Astrocyte (in vitro differentiated cells and primary cell): Measurements from ENCODE around the gene MYH16. TPM values are rescaled to one million over a fixed set of nuclear protein-coding genes. Genes with fewer than 3 reads are reported as not detected.
"Not testable (repeated sequence)": the region's sequence is repeated elsewhere in the genome, so short reads cannot be mapped to it uniquely, and the experiment has no call there.

Source experiments
- DNase-seq: peaks from one replicate; pipeline ENCODE4 v3.0.0-alpha.2; 2010; ENCODE audit warnings: low read depth
- FAIRE-seq: peaks from 2 replicates; lab custom pipeline; 2011; peaks lifted over from hg19 to GRCh38; lab: Jason Lieb, UNC
- H2AFZ ChIP-seq: 2 replicates; pipeline ENCODE4 v1.6.0; 2012; ENCODE audit warnings: low read depth, low read length, inconsistent platforms
- H3K27ac ChIP-seq: 2 replicates; pipeline ENCODE4 v1.5.1; 2011; ENCODE audit warnings: low read depth, low read length, inconsistent platforms
- H3K27me3 ChIP-seq: 2 replicates; pipeline ENCODE4 v1.6.0; 2011; ENCODE audit warnings: low read length, inconsistent platforms; ENCODE audit not compliant: insufficient read depth
- H3K36me3 ChIP-seq: 2 replicates; pipeline ENCODE4 v1.5.1; 2011; ENCODE audit warnings: low read length, inconsistent platforms; ENCODE audit not compliant: insufficient read depth
- H3K4me1 ChIP-seq: 2 replicates; pipeline ENCODE4 v1.5.1; 2011; ENCODE audit warnings: low read length, inconsistent platforms; ENCODE audit not compliant: insufficient read depth
- H3K4me2 ChIP-seq: 2 replicates; pipeline ENCODE4 v1.6.0; 2012; ENCODE audit warnings: low read length, inconsistent platforms
- H3K4me3 ChIP-seq: 2 replicates; pipeline ENCODE4 v1.5.1; 2011; ENCODE audit warnings: low read depth, mild to moderate bottlenecking, low read length, inconsistent platforms; ENCODE audit not compliant: insufficient read depth
- H3K79me2 ChIP-seq: 2 replicates; pipeline ENCODE4 v1.6.0; 2012; ENCODE audit warnings: mild to moderate bottlenecking, low read length, inconsistent platforms; ENCODE audit not compliant: insufficient read depth
- H3K9ac ChIP-seq: 2 replicates; pipeline ENCODE4 v1.6.0; 2012; ENCODE audit warnings: mild to moderate bottlenecking, low read length, inconsistent platforms
- H3K9me3 ChIP-seq: 2 replicates; pipeline ENCODE4 v1.5.1; 2012; ENCODE audit warnings: low read depth, mild to moderate bottlenecking, low read length, inconsistent platforms; ENCODE audit not compliant: insufficient read depth
- H4K20me1 ChIP-seq: 2 replicates; pipeline ENCODE4 v1.6.0; 2012; ENCODE audit warnings: low read length, inconsistent platforms; ENCODE audit not compliant: insufficient read depth
- H3K27ac Mint-ChIP-seq: one replicate; pipeline ENCODE4 v1.8.0; 2021; ENCODE audit warnings: mild to moderate bottlenecking, mixed read lengths; ENCODE audit not compliant: unreplicated experiment
- H3K27me3 Mint-ChIP-seq: one replicate; pipeline ENCODE4 v1.8.0; 2021; ENCODE audit warnings: low read depth, mixed read lengths; ENCODE audit not compliant: unreplicated experiment
- H3K36me3 Mint-ChIP-seq: one replicate; pipeline ENCODE4 v1.8.0; 2021; ENCODE audit warnings: low read depth, mixed read lengths; ENCODE audit not compliant: unreplicated experiment
- H3K4me1 Mint-ChIP-seq: one replicate; pipeline ENCODE4 v1.8.0; 2021; ENCODE audit warnings: low read depth, mixed read lengths; ENCODE audit not compliant: unreplicated experiment
- H3K4me3 Mint-ChIP-seq: one replicate; pipeline ENCODE4 v1.8.0; 2021; ENCODE audit warnings: mild to moderate bottlenecking, moderate library complexity, mixed read lengths; ENCODE audit not compliant: unreplicated experiment
- H3K9me3 Mint-ChIP-seq: one replicate; pipeline ENCODE4 v1.8.0; 2021; ENCODE audit warnings: mild to moderate bottlenecking, mixed read lengths; ENCODE audit not compliant: unreplicated experiment
- EZH2 ChIP-seq: IDR thresholded peaks from 2 replicates; pipeline ENCODE4 v1.6.1; 2012; ENCODE audit warnings: mild to moderate bottlenecking, low read length, inconsistent platforms; ENCODE audit not compliant: insufficient read depth
- total RNA-seq: library from RNA; stranded (reverse); gene quantifications from 2 replicates; pipeline ENCODE4 v1.2.1, GENCODE V29; 2021
- TF ChIP-seq, protein P1 (sequence below): IDR thresholded peaks from 2 replicates; pipeline ENCODE4 v1.5.1; 2011; ENCODE audit warnings: low read depth, mild to moderate bottlenecking, inconsistent platforms, low read length, moderate library complexity; ENCODE audit not compliant: insufficient read depth

Gene MYH16
- total RNA-seq, 1 donor from 2014 or later = 0.11 TPM

DNA sequence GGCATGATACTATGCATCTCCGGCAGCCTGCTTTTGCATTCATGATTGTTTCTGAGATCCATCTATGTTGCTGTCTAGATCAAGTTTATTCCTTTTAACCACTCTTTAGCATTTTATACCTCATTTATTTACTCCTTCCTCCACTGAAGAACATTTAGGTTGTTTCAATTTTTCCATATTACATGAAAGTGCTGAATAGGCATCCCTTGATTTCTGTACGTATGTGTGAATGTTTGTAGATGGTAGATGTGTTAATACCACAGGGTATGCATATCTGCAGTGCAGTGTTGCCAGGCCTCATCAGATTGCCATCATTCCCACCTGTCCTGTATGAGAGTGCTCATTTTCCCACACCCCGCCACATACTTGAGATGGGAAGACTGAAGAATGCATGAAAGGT is 67.0 kb downstream of the MYH16 start:
- Histone ChIP-seq H3K4me2 (no peak overlapping the region), H3K4me3 (no peak overlapping the region), H3K27me3 (no peaks in the 10 kb centered on the region), H3K79me2 (peaks cover 24% of the 10 kb centered on the region), H3K27ac (no peak overlapping the region), H3K9me3 (no peaks in the 10 kb centered on the region), H2AFZ (no peak overlapping the region), H3K36me3 (peaks cover 43% of the 10 kb centered on the region), H3K9ac (no peak overlapping the region), H3K4me1 (no peaks in the 10 kb centered on the region), H4K20me1 (peaks cover 53% of the 10 kb centered on the region)
- no peaks in the 10 kb centered on the region for H3K4me1 Mint-ChIP-seq
- H3K36me3 Mint-ChIP-seq = peaks cover 21% of the 10 kb centered on the region
- H3K9me3 Mint-ChIP-seq = no peaks in the 10 kb centered on the region
- H3K4me3 Mint-ChIP-seq = no peak overlapping the region
- H3K27me3 Mint-ChIP-seq = no peaks in the 10 kb centered on the region
- no peak for FAIRE-seq
- no peak for DNase-seq
- no peak overlapping the region for H3K27ac Mint-ChIP-seq
- TF ChIP-seq EZH2 = no peak
- TF ChIP-seq, protein P1, sequence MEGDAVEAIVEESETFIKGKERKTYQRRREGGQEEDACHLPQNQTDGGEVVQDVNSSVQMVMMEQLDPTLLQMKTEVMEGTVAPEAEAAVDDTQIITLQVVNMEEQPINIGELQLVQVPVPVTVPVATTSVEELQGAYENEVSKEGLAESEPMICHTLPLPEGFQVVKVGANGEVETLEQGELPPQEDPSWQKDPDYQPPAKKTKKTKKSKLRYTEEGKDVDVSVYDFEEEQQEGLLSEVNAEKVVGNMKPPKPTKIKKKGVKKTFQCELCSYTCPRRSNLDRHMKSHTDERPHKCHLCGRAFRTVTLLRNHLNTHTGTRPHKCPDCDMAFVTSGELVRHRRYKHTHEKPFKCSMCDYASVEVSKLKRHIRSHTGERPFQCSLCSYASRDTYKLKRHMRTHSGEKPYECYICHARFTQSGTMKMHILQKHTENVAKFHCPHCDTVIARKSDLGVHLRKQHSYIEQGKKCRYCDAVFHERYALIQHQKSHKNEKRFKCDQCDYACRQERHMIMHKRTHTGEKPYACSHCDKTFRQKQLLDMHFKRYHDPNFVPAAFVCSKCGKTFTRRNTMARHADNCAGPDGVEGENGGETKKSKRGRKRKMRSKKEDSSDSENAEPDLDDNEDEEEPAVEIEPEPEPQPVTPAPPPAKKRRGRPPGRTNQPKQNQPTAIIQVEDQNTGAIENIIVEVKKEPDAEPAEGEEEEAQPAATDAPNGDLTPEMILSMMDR = no peak

DNA sequence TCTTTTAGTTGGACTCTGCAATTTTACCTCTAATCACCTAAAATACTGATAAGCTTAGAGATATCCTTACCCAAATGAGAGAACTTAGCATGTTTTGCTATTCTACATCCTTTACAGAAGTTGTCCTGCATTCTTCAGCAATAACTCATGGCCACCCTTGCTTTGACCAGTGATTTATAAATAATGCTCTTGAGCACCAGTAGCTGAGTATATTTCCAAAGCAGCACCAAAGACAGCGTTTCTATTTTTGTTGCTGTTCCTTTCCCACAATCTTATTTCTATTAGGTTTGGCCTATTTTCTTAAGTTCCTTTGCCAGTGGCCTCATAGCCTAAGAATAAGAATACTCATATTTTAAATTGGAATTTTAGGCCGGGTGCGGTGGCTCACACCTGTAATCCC is 68.0 kb downstream of the MYH16 start:
- FAIRE-seq (no peak), DNase-seq (peak; percentile 44)
- peaks cover 44% of the 10 kb centered on the region for H3K36me3 ChIP-seq

DNA sequence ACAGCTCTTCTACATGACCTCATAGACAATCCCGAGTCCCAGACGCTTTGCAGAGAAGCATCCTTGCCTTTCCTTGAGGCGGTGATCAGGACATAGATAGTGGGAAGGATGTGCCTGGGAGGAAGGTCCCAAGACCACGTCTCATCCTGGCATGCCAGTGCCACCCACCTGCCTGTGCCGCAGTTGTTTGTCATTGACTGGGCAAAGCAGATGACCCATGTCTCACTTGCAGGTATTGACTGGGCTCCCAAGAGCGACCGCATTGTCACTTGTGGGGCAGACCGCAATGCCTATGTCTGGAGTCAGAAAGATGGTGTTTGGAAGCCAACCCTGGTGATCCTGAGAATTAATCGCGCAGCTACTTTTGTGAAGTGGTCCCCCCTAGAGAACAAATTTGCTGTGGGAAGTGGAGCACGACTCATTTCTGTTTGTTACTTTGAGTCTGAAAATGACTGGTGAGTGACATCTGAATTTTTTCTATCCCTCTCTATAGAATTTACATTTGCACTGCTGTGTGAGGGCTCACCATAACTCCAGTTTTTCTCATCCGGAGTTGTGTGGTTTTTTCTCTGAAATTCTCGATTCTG is 71.5 kb downstream of the MYH16 start:
- FAIRE-seq = no peak
- Mint-ChIP-seq H3K4me3 (no peak overlapping the region), H3K27me3 (no peaks in the 10 kb centered on the region), H3K4me1 (no peaks in the 10 kb centered on the region), H3K9me3 (no peaks in the 10 kb centered on the region), H3K36me3 (peaks cover 24% of the 10 kb centered on the region), H3K27ac (no peak overlapping the region)
- Histone ChIP-seq H3K9me3 (no peaks in the 10 kb centered on the region), H3K27me3 (no peaks in the 10 kb centered on the region), H4K20me1 (peaks cover 37% of the 10 kb centered on the region), H3K27ac (no peak overlapping the region), H2AFZ (no peak overlapping the region), H3K36me3 (peaks cover 40% of the 10 kb centered on the region), H3K9ac (no peak overlapping the region), H3K4me3 (no peak overlapping the region), H3K4me2 (no peak overlapping the region), H3K79me2 (peaks cover 20% of the 10 kb centered on the region), H3K4me1 (no peaks in the 10 kb centered on the region)
- no peak for TF ChIP-seq EZH2
- TF ChIP-seq, protein P1 = no peak
- no peak for DNase-seq

More for the DNA sequence above, 68.0 kb downstream of the MYH16 start:
- no peaks in the 10 kb centered on the region for H3K4me1 ChIP-seq
- H3K4me2 ChIP-seq = no peak overlapping the region
- no peak overlapping the region for H3K27ac Mint-ChIP-seq
- no peaks in the 10 kb centered on the region for H3K27me3 Mint-ChIP-seq
- H3K4me3 Mint-ChIP-seq = no peak overlapping the region
- no peaks in the 10 kb centered on the region for H3K9me3 Mint-ChIP-seq
- H3K36me3 Mint-ChIP-seq = peaks cover 21% of the 10 kb centered on the region
- peaks cover 52% of the 10 kb centered on the region for H4K20me1 ChIP-seq
- no peak overlapping the region for H3K4me3 ChIP-seq
- TF ChIP-seq, protein P1 = no peak
- TF ChIP-seq EZH2 = no peak
- peaks cover 16% of the 10 kb centered on the region for H3K79me2 ChIP-seq
- no peak overlapping the region for H3K27ac ChIP-seq
- H3K9me3 ChIP-seq = no peaks in the 10 kb centered on the region
- H3K4me1 Mint-ChIP-seq = no peaks in the 10 kb centered on the region
- no peak overlapping the region for H3K9ac ChIP-seq
- no peak overlapping the region for H2AFZ ChIP-seq
- no peaks in the 10 kb centered on the region for H3K27me3 ChIP-seq

DNA sequence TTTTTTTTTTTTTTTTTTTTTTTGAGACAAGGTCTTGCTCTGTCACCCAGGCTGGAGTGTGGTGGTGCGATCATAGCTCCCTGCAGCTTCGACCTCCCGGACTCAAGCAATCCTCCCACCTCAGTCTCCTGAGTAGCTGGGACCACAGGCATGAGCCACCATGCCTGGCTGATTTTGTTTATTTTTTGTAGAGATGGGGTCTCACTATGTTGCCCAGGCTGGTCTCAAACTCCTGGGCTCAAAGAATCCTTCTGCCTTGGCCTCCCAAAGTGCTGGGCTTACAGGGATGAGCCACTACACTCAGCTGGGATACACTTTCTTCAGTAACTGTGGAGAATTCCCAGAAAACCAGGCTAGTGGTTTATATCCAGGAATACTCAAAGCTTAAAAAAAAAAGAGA is 78.0 kb downstream of the MYH16 start:
- H3K4me3 ChIP-seq, H3K9me3 Mint-ChIP-seq, H3K4me3 Mint-ChIP-seq, DNase-seq, H3K4me1 Mint-ChIP-seq, H3K9ac ChIP-seq, H3K27me3 Mint-ChIP-seq, H3K27ac Mint-ChIP-seq, H3K4me1 ChIP-seq, H2AFZ ChIP-seq, H3K4me2 ChIP-seq, H3K27ac ChIP-seq, FAIRE-seq, H3K9me3 ChIP-seq, H3K27me3 ChIP-seq: not testable (repeated sequence)
- Histone ChIP-seq H3K36me3 (peaks cover 38% of the 10 kb centered on the region), H3K79me2 (peaks cover 18% of the 10 kb centered on the region), H4K20me1 (peaks cover 25% of the 10 kb centered on the region)
- peaks cover 20% of the 10 kb centered on the region for H3K36me3 Mint-ChIP-seq
